SKM-1 treated with dmso at 0.1 percent for 144 hours (cell line): Measurements from ENCODE around the gene PACRG.

ENCODE experiments used
- DNase-seq: peaks from one replicate; lab custom pipeline; 2025; ENCODE audit not compliant: unreplicated experiment; lab: John Stamatoyannopoulos, UW

PACRG gene

DNA sequence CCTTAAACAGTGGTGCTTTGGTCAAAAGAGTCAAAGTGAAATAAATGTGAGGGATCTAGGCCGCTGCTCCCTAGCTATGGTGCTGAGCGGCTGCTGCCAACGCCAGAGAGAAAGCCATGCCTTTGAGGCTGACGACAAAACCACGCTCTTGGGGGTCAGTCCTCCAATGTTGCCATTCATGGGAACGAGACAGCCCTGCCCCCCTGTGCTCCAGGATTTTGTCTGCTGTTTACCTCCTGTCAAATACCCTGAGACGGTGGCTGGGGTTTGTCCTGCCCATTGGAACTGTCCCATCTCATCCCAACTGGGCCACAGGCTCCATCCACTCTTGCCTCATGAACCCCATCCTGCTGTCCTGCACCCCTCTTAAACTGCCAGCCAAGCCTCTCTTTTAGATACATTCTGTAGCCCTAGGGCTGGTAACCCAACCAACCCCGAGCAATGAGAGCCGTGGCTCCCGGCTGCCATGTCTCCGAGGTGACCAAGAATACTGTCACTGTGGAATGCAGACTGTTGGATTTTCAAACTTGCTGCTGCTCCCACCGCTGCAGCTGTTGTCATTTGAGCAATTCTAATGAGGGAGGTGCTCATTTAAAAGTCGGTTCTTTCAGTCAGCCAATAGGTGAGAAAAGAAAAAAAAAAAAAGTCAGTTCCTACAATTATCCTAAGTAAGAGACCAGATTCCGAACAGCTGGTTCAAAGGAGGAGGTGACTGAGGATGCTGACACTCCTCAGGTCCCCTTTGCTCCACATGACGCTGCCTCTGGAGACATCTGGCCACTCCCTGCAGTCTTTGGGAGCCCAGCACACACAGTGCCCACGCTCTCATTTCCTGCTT lies 613.7 kb downstream of the PACRG start:
- no peak for DNase-seq

DNA sequence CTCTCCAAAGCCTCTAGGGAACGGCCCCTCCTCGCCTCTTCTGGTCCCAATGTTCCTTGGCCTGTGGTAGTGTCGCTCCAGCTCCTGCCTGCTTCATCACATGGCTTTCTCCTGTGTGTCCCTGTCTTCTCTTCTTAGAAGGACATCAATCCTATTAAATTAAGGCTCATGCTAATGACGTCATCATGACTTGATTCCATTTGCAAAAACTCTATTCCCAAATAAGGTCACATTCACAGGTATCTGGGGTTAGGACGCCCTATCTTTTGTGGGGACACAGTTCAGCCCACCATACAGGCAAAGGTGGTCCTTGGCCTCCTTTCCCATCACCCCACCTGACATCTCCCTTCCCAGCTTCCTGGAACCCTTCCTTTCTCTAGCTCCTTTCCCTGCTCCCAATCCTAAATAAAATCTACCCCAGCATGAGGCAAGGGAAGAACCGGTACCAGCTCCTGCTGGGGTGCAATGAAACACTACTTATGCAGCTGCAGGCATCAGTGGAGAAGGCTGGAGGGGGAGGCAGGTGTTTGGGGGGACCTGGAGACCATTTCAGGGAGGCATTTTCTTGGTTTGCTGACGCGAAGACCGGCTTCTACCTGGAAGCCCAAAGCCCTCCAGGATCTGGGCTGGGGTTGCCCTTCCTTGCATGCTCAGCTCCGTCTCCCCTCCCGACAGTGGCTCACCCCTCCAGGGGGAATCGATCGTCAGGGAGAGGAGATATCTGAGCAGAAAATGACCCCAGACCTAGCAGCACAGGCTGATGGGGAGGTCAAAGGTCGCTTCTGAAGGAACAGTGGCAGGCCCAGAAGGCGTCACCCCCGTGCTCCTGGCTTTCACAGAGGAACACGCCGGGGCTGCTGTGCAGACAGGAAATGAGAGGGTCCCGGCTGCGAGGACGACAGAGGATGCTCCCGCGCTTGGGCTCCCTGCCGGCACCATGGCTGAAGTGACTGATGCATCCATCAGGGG lies 615.1 kb downstream of the PACRG start:
- no peak for DNase-seq

DNA sequence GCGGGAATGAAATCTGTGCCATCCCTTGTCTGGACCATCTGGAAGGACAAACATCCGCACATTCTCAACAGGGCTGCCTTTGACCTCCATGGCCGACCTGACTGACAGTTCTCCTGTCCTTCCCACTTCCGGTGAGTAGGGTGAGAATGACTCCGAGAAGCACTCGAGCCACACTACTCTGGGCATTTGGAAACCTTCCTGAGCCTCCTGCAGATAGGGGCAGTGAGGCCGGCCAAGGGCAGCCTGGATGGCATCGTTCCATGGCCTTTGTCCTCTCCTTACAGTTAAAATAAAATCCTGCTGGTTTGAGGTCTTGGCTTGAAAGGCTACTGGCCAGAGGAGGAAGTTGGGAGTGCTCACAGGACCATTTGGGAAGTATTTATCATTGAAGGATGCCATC lies 615.8 kb downstream of the PACRG start:
- no peak for DNase-seq

DNA sequence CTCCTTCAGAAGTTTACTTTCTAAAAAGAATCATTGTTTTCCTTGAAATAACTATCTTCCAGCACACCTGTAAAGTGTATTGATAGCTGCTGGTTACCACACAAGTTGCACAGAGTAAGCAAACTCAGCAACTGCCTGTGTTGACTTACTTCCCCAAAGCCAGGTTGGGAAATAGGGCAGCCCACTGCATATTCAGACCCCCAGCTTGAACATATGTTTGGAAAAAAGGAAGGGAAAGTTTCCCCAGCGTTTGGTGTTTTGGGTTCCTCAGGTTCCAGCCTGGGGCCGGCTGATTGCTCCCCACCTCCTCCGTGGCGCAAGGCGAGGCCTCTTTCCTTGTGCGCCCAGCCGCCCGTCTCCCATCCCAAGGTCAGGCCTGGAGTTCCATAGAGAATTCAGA lies 616.6 kb downstream of the PACRG start:
- no peak for DNase-seq

DNA sequence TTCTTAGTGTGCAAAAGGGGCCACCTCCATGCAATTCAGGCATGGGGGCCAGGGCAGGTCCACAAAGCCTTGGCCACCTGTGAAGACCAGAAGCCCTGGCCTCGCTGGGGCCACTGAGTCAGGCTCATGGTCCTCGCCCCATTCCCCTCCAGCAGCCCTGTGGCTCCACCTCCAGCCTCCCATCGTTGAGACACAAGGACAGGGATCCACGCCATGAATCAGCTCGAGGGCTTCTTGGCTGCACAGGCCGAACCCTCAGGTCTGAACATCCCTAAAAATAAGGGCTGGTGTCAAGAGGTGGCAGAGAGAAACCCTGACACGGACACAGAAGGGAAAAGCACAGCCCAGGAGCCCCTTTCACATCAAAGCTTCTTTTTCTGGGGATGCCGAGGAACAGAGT lies 618.2 kb downstream of the PACRG start:
- no peak for DNase-seq

DNA sequence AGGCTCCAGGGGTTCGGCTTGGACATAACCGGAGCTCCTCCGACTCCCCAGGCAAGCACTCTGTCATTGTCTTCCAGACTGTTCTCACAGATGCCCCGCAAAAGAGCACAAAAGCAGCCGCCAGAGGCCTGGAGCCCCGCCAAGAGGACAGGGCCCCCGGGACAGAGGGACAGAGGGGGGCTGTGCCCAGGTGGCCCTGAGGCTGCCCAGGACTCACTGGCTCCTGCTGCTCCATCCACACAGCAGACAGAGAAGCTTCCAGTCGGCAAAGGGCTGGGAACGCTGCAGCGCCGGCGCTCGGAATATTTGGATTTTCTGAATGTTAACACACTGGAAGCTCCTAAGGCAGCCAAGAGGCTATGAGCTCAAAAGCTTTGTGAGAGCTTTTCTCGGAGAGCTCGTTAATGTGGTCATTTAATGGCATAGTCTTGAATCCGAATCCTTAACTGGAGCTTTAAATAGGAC lies 618.8 kb downstream of the PACRG start:
- DNase-seq, result no peak

DNA sequence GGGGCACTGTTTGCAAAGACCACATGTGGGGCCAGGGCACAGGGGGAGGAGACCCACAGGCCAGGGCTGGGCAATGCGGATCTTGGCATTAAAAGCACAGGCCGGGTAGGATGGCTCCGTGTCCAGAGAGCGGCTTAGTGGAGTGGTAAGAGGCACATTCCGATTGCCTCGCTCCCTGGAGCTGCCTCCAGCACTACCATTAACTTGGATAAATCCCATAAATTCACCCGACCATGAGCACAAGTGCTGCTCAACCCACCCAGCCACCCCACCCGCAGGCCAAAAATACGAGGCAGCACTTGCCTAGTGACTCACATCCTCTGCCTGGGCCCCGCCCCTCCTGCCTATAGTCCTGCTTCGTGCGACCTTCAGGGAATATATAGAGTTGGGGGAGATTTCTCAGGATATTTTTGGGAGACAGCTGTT lies 619.3 kb downstream of the PACRG start:
- no peak for DNase-seq

DNA sequence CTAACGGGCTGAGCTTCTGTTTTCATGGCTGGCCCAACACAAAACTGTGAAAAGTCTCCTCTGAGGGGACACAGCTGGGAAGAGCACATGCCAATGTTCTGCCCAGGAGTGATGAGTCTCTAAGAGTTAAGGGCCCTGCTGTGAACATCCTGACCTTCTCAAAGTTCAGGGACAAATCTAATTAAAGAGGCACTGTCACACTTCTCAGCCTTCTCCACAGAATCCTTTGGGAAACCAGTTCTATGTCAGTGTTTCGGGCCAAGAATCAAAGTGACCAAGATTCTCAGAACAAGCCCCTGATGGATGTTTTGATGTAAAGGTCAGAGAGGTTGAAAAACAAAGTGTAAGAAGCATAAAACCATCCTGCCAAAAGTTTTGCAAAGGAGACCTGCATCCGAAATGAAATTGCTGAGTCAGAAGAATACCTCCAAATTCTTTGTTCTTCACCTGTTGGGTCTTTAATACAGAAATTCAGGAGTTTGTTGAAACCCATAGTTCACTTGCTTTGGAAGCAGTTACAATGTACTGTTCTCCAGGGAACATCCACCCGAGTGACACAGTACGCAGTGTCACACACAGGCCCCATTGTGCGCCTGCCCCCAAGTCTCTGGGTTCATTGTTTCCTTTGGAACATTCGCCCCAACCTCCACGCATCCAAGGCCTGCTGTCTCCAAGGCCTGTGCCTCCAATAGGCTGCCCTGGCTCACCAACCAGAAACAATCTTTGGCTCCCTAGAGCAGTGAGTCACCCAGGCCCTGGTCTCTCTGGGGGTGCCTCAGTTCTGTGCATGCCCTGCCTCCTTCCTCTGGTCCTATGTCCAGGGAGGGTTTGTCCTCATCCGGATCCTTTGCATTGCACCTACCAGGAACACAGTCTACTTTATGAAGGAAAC lies 621.3 kb downstream of the PACRG start:
- no peak for DNase-seq

DNA sequence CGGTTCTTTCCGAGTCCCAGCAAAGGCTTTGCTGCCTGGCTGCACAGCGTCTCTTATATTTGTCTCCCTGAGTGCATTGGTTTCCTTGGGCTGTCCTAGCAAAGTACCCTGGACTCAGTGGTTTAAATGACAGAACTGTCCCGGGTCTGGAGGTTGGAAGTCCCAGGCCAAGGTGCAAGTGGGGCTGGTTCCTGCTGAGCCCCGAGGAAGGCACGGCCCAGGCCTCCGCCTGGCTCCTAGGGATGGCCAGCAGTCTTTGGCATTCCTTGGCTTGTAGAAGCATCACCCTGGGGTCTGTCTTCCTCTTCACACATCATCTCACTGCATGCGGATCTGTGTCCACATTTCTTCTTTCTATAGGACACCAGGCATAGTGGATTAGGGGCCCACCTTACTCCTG lies 621.9 kb downstream of the PACRG start:
- no peak for DNase-seq

DNA sequence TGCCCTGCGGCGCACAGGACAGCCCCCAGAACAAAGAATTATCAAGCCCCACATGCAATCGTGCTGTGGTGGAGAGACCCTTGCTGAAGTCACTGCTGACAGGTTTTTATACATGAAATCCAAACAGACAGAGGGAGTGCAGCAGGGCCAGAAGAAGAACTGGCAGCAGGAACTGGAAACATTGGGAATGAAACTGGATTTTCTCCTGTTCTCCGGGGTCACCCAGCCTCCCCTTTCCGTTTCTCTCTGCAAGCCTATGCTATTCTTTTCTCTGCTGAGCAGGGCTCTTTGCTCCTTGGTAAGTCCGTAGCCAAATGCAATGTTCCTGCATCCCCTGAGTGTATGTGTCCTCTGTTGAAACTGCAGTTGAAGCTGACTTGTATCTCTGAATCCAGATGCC lies 623.2 kb downstream of the PACRG start:
- no peak for DNase-seq

DNA sequence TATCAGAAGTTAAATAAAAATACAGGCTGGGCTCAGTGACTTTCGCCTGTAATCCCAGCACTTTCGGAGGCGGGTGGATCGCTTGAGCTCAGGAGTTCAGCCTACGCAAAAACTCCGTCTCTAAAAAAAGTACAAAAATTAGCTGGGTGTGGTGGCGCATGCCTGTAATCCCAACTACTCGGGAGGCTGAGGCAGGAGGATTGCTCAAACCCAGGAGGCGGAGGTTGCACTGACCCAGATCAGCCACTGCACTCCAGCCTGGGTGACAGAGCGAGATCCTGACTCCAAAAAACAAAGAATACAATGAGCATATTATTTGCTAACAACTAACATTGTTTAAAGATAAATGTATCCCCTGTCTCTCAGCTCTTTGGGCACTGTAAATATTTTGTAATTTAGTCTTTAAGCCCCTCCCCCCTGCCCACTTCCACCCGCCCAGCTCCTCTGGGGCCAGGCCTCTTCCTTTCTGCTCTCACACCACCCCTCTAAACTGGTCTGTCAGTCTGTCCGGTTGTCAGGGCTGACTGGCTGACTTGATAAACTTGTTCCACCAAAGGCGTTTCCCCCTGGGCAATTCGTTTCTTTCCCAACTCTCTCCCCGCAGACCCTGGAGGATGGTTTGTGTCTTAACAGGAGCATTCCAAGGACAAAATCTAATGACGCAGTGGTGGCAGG lies 624.4 kb downstream of the PACRG start:
- DNase-seq, result no peak

DNA sequence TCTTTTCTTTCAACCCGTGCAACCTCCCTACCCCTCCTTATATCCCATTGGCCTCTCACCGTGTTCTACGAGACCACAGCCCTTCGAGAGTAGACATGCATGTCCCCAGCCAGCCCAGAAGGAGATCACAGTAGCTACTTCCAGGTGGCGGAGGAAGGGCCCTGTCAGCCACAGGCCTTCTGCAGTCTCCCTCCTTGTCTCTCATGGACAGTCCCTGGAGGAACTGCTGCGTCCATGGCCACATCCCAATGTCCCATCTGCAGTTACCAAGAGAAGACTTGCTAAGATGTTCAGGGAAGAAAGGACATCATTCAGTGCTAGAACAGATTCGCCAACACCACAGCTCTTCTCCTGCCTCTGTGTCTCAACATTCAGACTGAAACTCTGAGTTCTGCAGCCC lies 625.2 kb downstream of the PACRG start:
- no peak for DNase-seq

DNA sequence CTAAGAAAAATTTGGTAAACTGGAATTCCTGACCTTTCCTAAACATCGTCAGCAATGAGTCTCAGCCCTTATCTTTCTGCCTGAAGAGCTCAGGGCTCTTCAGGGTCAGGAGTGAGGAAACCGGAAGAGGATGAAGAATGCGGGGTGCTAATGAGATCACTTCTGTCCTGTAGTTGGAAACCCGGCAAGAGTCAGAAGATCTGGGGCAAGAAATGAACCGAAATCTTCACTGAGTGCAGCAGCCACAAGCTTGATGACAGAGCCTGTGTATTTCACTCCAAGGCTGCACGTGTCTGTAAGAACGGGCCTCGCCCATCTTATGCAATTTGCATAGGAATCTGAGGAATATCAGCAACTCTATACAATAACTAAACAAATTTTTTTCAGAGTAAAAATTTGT lies 626.3 kb downstream of the PACRG start:
- DNase-seq, result peak; percentile 58

DNA sequence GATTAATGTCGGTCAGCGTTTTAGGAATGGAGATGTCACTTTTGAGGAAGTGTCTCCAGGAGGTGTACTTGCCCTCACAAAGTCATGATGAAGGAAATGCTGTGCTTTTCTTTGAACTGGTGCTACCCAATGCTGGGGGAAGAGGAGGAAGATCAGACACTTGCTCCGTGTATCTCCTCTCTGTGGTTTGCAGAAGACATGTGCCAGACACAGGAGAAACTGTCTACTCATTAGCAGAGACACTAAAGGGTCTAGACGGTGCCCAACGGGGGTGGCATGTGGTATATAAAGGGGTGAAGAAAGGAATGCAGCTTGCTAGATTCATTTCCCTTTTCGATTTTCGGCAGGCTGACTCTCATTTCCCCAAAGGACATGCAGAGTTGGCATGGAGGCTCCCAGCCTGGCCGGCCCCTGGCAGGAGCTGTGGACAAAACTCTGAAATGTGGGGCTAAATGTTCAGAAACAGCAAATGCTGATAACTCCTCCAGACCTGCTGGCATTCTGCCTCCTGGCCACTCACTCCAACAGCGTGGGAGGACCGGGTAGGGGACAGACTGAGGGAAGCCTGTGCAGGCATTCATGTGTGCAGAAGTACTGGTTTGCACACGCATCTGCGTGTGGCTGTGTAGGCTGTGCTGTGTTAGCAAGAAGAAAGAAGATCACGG lies 627.1 kb downstream of the PACRG start:
- peak; percentile 73 for DNase-seq

DNA sequence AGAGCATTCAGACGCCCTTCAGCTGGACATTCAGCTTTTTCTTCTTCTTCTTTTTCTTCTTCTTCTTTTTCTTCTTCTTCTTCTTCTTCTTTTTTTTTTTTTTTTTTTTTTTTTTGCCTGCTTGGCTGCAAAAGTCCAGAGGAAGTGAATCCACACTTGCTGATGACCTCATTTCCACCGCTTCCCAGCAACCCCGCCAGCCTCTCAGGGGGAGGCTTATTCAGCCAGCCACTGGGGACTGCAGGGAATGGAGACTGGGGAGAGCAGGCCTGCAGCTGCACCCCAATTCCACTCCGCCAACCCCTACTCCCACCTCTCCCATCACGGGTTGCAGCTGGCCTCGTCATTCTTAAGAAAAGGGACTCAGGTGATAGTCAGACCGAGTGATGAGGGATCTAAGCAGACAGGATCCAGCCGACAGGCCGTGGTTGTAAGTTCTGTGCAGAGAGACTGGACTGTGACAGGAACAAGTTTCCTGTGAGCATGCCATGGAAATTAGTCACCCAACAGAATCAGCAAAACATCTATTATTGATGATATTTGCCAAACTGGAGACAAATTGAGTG lies 627.7 kb downstream of the PACRG start:
- peak; percentile 73 for DNase-seq

DNA sequence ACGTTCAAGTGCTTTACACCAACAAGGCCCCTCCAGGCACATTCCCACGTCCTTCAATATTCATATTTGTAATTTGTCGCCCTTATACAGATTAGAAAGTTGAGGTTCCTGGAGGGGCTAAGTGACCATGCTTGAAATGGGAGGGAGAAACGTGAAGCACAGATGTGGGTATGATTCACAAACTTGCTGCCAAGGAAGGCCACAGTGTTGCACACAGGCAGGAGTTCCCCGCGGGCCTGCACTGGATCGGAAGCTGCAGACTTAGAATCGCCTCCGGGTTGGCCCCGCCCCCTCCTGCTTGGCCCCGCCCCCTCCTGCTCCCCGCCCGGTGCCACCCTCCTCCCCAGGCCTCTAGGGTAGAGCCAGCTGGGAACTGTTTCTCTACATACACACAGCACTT lies 628.5 kb downstream of the PACRG start:
- DNase-seq, result peak; percentile 56

DNA sequence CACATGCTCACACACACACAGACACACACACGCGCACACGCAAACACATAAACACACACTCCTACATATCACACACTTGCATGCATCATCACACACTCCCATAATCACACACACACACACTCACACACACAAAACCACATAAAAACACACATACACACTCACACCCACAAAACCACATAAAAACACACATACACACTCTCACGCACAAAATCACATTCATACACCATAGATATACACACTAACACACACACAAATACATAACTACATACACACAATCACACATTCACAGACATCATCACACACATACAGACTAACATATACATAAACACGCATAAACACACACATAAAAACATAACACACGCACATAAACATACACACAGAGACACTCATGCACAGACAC lies 629.0 kb downstream of the PACRG start:
- DNase-seq, result no peak

DNA sequence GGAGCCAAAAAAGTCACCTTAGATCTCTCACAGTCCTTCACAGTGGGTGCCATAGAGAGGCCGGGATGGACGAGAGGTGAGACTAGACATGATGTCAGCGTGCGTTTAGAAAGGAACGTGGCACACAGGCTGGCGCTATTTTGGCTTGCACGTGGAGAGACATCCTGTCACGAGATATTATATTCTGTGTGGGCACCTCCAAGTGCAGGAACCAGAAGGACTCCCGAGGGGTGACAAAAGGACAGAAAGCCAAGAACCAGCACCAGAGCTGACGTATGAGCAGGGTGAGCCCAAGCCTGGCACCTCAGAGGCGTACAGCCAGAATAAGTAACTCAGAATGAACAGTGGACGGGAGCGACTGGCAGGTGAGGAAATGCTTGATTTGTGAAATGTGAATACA lies 636.9 kb downstream of the PACRG start:
- DNase-seq, result no peak
